DOHH2 (cell line): ENCODE results near the gene RIPOR2.

Experiments used
- H3F3A ChIP-seq: fragments of 200-600 bp; sonication (generic), shearing (Covaris generic); 2 replicates; pipeline ENCODE4 v1.6.0; 2016; ENCODE audit warnings: antibody characterized with exemption, mild to moderate bottlenecking; ENCODE audit not compliant: control insufficient read depth, insufficient read depth
- H3K27ac ChIP-seq: fragments of 200-600 bp; sonication (generic); 2 replicates; pipeline ENCODE4 v1.5.1; 2014; ENCODE audit warnings: low read depth, mild to moderate bottlenecking, low read length, moderate library complexity
- H3K27me3 ChIP-seq: fragments of 200-600 bp; sonication (generic); 2 replicates; pipeline ENCODE4 v1.6.1; 2014; ENCODE audit warnings: mild to moderate bottlenecking, low read length, mixed read lengths; ENCODE audit not compliant: control insufficient read depth
- H3K36me3 ChIP-seq: fragments of 200-600 bp; sonication (generic); 2 replicates; pipeline ENCODE4 v1.6.1; 2014; ENCODE audit warnings: mild to moderate bottlenecking, low read length, moderate library complexity, mixed read lengths; ENCODE audit not compliant: control insufficient read depth
- H3K4me1 ChIP-seq: fragments of 200-600 bp; sonication (generic); 2 replicates; pipeline ENCODE4 v1.6.1; 2014; ENCODE audit warnings: mild to moderate bottlenecking, low read length, mixed read lengths; ENCODE audit not compliant: control insufficient read depth
- H3K4me2 ChIP-seq: fragments of 200-600 bp; sonication (generic); 2 replicates; pipeline ENCODE4 v1.6.0; 2014; ENCODE audit warnings: mild to moderate bottlenecking, low read length, moderate library complexity
- H3K4me3 ChIP-seq: fragments of 200-600 bp; sonication (generic); 2 replicates; pipeline ENCODE4 v1.5.1; 2014; ENCODE audit warnings: mild to moderate bottlenecking, low read length, mixed read lengths
- H3K79me2 ChIP-seq: fragments of 200-600 bp; sonication (generic); 2 replicates; pipeline ENCODE4 v1.6.1; 2014; ENCODE audit warnings: mild to moderate bottlenecking, low read length, mixed read lengths; ENCODE audit not compliant: control insufficient read depth
- H3K9me2 ChIP-seq: fragments of 200-600 bp; sonication (generic); replicated peaks from 2 replicates; pipeline ENCODE4 v1.6.1; 2014; ENCODE audit warnings: mild to moderate bottlenecking, low read length, mixed read lengths; ENCODE audit not compliant: control insufficient read depth
- H3K9me3 ChIP-seq: fragments of 200-600 bp; sonication (generic); 2 replicates; pipeline ENCODE4 v1.6.1; 2014; ENCODE audit warnings: antibody characterized with exemption, low read length, mixed read lengths; ENCODE audit not compliant: control insufficient read depth, insufficient read depth
- H4K20me1 ChIP-seq: fragments of 200-600 bp; sonication (generic); 2 replicates; pipeline ENCODE4 v1.6.0; 2014; ENCODE audit warnings: low read depth, mild to moderate bottlenecking, antibody characterized with exemption, low read length, moderate library complexity; ENCODE audit not compliant: control insufficient read depth, insufficient read depth
- CTCF ChIP-seq: fragments of 200-600 bp; sonication (generic); IDR thresholded peaks from one replicate; pipeline ENCODE4 v1.5.1; 2014; ENCODE audit warnings: antibody characterized with exemption, mild to moderate bottlenecking, low read depth, low read length; ENCODE audit not compliant: poor library complexity, severe bottlenecking
- EZH2phosphoT487 ChIP-seq: fragments of 200-600 bp; sonication (generic); IDR thresholded peaks from 2 replicates; pipeline ENCODE4 v1.6.1; 2017; ENCODE audit warnings: borderline replicate concordance, mild to moderate bottlenecking, antibody characterized with exemption, low read length, moderate library complexity, mixed read lengths

The RIPOR2 gene

GRCh38 chr6:24821860-24822444, 113.8 kb downstream of the RIPOR2 start:
- Histone ChIP-seq H3K36me3 (peaks cover 71% of the 10 kb centered on the region), H3F3A (0 out of 2 replicates have a peak, but pooled peaks cover 2% of the 10 kb centered on the region), H3K9me2 (no peaks in the 10 kb centered on the region), H3K9me3 (no peaks in the 10 kb centered on the region), H3K4me2 (no peak overlapping the region), H3K4me1 (no peaks in the 10 kb centered on the region), H4K20me1 (no peaks in the 10 kb centered on the region), H3K4me3 (no peak overlapping the region), H3K27ac (no peak overlapping the region), H3K79me2 (no peaks in the 10 kb centered on the region), H3K27me3 (no peaks in the 10 kb centered on the region)
- TF ChIP-seq EZH2phosphoT487 = no peak
- no peak for TF ChIP-seq CTCF

- no peak overlapping the region for H3K4me3 ChIP-seq
- H3F3A ChIP-seq = no peaks in the 10 kb centered on the region
- no peak for TF ChIP-seq EZH2phosphoT487
- no peak for TF ChIP-seq CTCF
Measured at GRCh38 chr6:24818346-24818745, 117.4 kb downstream of the RIPOR2 start.

DNA sequence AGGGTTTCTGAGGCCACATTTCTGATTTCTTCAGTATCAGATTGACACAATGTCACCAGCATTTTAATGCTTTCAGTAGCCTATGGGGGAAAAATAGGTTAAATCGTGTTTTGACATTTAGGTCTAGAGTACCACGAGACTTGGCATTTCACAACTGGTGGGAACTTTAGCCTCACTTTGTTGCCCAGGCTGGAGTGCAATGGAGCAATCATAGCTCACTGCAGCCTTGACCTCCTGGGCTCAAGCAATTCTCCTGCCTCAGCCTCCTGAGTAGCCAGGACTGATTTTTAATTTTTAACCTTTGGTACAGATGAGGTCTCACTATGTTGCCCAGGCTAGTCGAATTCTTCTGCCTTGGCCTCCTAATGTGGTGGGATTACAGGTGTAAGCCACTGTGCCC, 126.0 kb downstream of the RIPOR2 start:
- TF ChIP-seq EZH2phosphoT487 = no peak
- TF ChIP-seq CTCF = no peak
- no peaks in the 10 kb centered on the region for H3K9me2 ChIP-seq
- no peaks in the 10 kb centered on the region for H3K79me2 ChIP-seq
- peaks cover 50% of the 10 kb centered on the region for H3K36me3 ChIP-seq
- H3K27ac ChIP-seq = no peak overlapping the region
- H3K4me2 ChIP-seq = no peak overlapping the region
- no peaks in the 10 kb centered on the region for H3K9me3 ChIP-seq
- H3K27me3 ChIP-seq = no peaks in the 10 kb centered on the region
- H3K4me3 ChIP-seq = no peak overlapping the region
- H4K20me1 ChIP-seq = no peaks in the 10 kb centered on the region
- no peaks in the 10 kb centered on the region for H3F3A ChIP-seq
- no peaks in the 10 kb centered on the region for H3K4me1 ChIP-seq

More at GRCh38 chr6:24818346-24818745, 117.4 kb downstream of the RIPOR2 start:
- no peaks in the 10 kb centered on the region for H3K9me3 ChIP-seq
- H3K9me2 ChIP-seq = no peaks in the 10 kb centered on the region
- no peaks in the 10 kb centered on the region for H3K79me2 ChIP-seq
- no peaks in the 10 kb centered on the region for H3K4me1 ChIP-seq
- no peaks in the 10 kb centered on the region for H4K20me1 ChIP-seq
- H3K4me2 ChIP-seq = no peak overlapping the region
- no peak overlapping the region for H3K27ac ChIP-seq
- no peaks in the 10 kb centered on the region for H3K27me3 ChIP-seq
- peaks cover 41% of the 10 kb centered on the region for H3K36me3 ChIP-seq
